ENCODE measurements around the gene RNF152.
A peak's percentile ranks its signal among the peaks of the same experiment; 100 is the strongest.

RNF152 gene

DNA sequence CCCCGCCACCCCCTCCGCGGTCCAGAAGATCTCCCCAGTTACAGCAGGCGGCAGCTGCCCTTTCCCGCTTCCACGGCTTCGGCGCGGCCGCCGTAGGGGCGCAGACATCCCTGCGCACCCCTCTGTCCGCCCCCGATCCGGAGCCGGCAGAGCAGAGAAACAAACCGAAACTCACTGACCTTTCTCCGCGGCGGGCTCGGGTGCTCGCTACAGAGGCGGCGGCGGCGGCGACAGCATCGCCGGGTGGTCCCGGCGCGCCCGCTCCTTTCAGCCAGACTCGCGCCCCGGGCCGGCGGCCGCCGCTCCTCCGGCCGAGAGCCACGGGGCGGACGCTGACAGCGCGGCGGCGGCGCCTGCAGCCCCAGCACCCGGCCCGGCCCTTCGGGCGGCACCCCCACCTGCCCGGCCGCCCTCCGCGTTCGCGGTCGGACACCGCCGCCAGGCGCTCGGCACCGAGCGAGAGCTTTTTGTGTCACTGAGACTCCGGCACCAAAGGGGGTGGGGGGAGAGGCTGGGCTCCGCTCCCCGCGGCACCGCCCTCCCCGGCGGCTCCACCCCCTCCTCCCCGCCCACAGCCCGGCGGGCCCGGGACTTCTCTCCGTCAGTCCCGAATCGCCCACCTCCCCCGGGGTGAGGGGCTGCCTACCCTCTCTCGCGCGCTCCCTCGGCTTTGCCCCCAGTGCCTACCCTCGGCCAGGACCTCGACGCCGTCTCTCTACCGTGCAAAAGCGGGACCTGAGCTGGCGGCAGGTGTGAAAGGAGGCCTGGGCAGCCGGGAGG is 1.4 kb upstream of the RNF152 start:
- DNase-seq, result peak; percentile 68 to 85 (median 73)

DNA sequence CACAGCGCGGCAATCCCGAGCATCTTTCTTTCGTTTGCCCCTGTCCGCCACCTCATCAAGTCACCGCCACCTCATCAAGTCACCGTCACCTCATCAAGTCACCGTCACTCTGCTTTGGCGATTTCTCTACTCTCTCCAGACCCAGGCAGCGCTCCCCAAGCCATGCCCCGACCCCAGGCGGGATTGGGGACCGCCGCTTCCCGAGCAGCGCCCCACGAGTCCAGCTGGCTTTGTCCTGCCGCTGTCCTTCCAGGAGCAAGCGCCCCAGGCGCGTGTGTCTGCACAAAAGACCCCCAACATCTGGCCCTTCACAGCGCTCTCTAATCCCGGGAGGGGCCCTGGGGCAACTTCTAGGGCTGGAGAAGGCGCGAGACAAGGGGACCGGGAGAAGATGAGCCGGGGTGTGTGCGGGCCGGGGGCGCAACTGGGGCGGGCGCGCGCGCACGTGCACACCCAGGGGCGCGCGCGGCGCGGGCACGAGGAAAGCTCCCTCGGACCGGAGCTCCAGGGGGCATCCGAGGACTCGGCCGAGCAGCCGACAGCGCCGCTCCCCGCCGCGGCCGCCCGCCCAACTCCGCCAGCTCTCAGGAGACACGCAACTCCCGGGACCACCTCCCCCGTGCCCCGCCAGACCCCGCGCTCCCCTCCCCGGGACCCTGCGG is 633 bp upstream of the RNF152 start:
- peak in 2 of 3 donors; percentile 17 to 48 for DNase-seq

DNA sequence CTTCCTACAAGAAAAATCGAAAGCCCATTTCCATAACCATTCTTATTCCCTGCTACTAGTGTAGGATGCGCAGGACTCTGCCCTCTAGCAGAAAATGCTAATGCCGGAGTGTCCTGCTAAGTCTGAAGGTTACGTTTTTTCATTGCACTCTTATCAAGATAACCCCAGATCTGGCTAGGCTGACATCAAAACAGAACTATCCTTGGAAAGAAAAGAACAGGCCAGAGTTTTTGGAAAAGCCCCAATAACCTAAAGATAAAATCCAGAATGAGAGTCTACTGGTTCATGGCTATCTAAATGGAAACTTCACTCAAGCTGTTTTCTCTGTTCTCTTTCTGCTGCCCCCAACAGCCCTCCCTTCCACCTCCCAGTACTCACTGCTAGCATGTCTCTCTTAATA is 913 bp downstream of the RNF152 start:
- no peak for DNase-seq

DNA sequence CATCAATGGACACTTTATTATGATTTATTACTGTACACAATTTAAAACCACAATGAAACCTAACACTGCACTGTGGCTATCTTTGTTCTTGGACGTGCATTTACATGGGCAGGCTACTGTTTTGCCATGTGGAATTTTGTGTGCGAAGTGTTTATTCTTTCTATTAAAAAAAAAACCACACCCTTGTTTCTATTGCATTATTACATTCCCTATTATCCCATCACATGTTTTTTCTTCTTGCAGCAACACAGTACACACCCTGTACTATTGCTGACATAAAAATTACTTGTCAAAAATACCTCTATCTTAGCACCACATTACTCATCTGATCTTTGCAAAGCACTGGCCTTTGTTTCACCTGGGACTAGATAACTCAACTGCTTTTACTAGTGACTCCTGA is 1.5 kb downstream of the RNF152 start:
- no peak for DNase-seq

DNA sequence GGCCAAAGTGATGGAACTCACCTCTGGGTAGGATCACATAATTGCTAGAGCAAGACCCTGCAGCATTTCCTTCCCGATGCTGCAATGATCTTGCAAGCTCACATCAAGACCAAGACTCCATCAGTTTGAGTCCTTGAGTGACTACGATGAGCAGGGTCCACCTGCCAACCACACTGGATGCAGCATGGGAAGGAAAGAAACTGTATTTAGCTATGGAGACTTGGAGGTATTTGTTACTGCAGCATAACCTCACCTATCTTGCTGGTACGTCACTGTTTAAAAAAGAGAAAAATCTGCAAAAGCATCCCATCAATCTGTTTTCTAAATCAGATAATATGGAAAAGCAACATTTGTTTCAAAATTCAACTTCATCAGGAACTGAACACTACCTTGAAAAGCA is 2.5 kb downstream of the RNF152 start:
- no peak for DNase-seq

DNA sequence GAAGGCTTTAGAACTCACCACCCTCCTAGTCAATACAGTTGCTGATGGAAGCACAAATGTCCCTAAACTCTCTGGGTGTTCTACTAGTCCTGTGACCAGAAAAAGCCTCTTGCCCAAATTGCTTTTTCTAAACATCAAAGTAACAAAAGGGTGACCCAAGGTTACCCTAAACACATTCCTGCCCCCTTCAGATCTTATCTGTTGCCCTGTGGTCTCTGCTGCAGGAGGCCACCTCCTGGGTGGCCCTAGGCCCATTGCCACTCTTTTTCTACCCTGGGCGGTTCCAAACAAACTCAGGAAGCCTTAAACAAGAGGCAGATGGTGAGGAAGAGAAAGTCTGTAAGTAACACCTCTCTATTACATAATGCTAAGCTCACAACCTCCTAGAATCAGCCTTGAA is 3.3 kb downstream of the RNF152 start:
- no peak for DNase-seq

DNA sequence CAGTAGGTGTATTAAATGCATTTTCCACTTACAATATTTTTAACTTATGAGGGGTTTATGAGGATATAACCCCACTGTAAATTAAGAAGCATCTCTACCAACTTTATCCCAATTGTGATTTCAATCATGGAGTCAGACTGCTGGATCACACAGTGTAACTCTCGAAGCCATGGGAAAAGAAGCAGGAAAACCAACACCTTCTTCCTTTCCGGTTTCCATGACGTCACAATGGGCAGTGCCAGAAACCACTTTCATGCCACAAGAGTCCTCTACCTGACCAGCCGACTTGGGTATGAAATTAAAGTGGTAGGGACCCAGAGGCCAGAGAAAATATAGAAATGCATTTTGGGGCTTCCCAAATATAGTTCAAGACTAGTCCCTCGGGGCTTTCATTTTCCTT is 4.2 kb downstream of the RNF152 start:
- DNase-seq, result no peak

DNA sequence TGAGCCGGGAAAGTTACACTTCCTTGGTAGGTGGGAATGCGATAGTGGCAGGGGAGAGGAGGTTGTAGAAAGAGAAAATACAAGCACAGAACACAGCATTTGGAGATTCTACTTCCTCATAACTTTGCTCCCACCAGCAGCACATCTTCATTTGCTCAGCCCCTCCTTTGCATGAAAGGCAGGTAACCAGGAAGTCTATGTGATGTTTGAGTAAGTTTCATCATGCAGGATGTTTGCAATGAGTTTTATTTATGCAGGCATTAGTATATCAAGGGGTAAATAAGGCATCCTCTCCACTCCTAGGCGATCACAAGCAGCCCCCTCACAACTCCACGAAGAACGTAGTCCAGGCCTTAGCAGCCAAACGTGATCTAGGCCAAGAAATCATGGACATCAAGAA is 5.0 kb downstream of the RNF152 start:
- no peak for DNase-seq

DNA sequence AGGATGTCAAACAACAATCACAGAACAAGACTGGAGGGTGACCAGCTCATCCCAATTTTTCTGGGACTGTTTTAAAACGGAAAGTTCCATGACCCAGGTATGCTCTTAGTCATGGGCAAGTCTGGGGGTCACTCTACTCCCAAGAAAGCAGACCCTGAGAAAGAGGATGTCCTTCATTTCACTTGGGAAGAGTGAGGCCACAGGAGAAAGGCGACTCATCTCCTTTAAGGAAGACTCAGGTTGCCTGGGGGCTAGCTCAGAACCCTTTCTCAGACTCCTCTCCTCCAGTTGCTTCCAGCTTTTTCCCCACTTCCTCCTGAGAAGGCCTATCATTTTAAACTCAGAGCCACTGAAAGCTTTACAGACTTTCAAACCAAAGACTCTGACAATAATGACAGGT is 9.3 kb downstream of the RNF152 start:
- DNase-seq, result no peak

DNA sequence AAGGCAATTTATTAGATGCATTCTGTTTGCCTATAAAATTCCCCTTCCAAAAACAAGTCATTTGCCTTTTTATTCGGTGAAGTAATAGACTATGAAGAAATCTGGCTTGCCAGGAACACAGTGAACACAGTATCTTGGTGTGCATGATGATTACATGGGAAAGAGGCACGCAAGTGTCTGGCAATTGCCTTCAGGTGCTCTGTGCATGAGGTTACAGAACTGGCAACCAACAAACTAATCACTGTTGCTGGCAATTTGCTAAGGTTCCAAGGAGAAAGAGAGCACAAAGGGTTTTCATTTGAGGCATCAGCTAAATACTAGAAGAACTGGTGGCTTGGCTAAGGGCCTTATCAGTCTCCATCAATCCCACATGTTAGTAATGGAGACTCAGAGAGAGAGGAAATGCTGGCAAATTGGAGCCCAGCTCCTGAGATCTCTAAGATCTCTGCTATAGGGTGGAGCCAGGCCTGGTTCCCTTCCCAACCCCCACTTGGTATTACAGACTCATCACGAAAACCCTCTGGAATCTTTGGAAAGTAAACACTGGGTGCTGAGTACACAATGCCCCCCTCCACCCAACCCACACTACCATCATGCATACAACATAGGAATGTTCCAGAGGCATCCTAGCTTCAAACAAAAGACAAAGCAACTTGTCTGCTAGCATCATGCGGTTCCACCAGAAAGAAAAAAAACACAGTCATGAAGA is 10.4 kb downstream of the RNF152 start:
- no peak for DNase-seq

DNA sequence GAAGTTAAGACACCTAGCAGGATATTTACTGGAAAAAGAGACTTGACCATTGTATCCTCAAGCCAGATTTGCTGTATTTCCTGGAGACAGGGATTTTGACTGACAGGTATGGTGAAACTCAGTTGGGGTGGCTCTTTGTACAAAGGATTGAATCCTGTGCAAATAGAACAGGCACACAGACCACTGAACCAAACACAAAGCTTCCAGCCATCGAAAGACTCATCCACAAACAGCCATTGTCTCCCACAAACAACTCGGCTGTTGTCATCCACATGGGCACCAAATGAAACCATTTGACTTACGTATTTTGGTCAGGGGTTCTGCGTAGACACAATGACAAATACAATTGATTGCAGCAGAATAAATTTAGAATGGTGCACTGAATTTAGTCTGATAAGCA is 15.9 kb downstream of the RNF152 start:
- no peak for DNase-seq

DNA sequence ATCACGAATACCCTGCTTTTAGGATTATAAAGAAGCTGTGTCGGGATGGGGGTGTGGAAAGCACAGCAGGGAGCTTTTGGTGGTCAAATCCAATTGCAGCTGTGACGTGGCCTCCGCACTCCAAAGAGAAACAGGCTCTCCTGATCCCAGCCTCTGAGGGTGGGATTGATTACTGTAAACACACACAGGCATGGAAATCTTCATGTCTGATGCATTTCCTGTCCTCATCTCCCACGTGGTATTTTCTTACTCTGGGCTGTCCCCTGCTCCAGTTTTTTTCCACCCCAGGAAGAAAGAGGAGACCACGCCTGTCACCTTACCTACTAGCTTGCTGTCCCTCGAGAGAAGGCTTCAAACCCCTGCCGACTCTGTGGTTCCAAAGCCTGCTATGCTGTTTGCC is 22.7 kb downstream of the RNF152 start:
- no peak for DNase-seq

DNA sequence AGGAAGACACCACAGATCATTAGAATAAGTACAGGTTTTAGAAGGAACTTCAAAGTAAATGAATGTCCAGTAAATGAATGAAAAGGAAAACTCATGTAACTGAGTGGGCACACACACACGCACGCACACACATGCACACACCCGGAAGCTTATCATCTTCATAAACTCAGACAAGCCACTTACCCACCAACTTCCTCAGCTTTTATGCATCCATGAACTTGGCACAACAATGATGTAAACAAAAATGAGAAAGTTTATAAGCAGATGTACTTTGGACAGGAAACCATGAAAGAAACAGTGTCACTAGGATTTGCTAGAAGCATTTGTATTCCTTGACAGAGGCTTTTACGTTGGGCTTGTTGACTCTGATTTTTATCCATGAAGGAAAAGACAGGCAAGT is 23.2 kb downstream of the RNF152 start:
- DNase-seq, result no peak

DNA sequence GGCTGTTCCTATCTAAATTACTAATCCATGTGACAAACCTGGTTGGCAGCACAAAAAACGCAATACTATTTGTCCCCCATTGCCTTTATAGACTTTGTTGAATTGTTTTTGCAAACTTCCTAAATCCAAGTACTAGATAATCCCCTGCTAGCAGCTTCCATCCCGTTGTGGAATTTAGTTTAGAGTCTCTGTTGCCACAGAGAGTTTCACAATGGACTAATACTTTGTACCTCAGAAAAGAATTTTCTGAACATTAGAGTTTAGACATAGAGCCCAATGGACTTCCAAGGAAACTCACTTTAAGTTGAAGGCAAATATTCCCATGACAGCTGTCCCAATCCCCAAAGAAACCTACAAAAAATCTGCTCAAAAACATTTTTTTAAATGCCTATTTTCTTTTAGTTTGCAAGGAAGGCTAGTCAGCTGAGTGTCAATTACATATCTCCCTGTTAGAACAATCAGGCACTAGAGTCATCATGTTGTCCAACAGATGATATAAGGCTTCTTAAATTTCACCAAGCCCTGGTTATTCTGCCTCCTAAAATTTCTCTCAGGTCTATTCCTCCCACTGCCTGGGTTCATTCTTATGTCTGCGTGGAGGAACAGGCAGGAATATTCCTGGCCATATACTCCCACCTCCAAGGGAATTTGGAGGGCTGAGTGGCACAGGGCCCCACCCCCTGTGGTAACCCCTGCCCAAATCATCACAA is 27.2 kb downstream of the RNF152 start:
- DNase-seq, result no peak

DNA sequence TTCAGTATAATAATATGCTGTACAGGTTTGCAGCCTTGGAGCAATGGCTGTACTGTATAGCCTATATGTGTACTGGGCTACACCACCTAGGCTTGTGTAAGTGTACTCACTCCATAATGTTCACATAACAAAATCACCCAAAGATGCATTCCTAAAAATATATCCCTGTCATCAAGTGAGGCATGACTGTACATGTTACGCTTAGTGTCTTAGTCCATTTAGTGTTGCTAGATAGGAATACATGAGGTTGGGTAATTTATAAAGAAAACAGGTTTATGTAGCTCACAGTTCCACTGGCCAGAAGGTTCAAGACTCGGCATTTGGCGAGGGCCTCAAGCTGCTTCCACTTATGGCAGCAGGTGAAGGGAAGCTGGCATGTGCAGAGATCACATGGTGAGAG is 31.4 kb downstream of the RNF152 start:
- no peak for DNase-seq

DNA sequence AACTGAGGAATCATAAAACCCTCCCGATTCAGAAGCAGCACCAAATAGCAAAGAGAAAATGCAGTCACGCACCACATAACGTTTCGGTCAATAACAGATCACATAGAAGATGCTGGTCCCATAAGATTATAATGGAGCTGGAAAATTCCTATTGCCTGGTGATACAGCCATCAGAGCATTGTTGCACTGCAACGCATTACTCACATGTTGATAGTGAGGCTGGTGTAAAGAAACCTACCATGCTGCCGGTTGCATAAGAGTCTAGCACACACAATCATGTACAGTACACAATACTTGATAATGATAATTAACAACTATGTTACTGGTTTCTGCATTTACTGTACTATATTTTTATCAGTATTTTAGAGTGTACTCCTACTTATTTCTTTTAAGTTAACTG is 32.5 kb downstream of the RNF152 start:
- DNase-seq, result no peak

DNA sequence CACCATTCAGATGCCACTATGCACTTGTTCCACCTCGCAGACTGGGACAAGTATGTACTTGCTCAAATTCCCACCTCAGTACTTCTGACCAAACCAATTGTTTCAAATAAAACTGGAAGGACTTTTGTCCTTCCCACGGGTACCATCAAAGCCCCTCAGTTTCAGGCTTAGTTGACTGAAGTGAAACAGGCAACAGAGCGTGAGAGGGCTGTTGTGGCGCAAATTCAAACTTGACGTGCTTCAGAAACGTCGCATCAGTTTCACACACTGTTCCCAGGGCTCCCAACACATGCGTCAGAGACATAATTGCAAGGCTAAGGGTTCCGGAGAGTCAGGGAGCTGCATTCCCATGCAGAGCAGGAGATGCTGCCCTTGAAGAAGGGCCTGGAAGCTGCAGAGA is 33.7 kb downstream of the RNF152 start:
- no peak for DNase-seq

DNA sequence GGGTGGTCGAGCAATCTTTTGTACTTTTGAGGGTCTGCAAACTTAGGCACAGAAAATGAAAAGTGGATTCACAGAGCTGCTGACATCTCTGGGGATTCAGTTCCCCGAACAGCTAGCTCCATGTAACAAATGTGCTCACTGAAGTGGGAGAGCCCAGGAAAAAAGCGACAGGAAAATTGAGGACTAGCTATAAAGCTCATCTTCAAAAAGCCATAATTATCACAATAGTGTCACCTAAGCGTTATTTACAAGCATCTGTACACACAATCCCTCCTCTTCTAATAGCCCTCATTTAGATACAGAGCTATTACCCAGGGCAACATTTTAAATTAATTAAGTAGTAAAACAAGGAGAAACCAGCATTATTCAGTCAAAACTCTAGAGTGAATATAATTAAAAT is 36.1 kb downstream of the RNF152 start:
- no peak for DNase-seq

DNA sequence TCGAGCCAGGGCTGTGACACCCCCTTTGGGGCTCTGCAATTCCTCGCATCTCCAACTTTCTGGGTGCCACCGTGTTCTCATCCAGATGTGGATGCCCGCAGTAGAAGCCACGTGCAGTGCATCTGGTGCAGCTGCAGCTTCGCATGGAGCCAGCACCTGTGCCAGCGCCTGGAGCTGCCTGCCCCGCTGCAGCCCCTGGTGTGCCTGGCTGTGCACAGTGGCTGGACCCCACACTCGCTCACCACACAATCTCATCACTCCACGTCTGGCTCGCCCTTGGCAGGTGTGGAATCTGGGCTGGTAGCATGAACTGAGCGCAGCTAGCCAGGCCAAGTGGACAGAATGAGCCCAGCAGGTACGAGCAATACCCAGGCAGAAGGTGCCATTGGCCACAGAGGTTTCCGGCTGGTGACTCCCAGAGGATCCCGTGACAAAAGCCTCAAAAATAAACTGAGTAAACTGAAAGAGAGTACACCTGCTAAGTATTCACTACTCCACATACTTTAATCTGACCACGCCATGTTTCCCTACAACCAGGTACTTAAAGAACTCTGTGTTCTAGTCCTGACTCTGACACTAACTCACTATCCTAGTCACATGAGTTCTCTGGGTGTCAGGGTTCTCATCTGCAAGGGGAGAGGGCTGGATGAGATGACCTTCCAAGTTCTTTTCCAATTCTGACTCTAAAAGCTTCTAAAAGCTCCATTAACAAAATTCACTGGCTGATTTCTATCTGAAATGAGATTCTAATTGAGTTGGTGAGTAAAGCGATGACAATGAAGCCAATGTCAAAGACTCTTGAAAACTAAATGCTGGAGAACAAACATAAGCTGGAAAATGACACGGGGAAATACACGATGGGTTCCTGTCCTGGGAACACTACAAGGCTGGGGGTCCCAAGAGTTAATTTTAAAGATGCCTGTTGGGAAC is 37.1 kb downstream of the RNF152 start:
- no peak for DNase-seq

DNA sequence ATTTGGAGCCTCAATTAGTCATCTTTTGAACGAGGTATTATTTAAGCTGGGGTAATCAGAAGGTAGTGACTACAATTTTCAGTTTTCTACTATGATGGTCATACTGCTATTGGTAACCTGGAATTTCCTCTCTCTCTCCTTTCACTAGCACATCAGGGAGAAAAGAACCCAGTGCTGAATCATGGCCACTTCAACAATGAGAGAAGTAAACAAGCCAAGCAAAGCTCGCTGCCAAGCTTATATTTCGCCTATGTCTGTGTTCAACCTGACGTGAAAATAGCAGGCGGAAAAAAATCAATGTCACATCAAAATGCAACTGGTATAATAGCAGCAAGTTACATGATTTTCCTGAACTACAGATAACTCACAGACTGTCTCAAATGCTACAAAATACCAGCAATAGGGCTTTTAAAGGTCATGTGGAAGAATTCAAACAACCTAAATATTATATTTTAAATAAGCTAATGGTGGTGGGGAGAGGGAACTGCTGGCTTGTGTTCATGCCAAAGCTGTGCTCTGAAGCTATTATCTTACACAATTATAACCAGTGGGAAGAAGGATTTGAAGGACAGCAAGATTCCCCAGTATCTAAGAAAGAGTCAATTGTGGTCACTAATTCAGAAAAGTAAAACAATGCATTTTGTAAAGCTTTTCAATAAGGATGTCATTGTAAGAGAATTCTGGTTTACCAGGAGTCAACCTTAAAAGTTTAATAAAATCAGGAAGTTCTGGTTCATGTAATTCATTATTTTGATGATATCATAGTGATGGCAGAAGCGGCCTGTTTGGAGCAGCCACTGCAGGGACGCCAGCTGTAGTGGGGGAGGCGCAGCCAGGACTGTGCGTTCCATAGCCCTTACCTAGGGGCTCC is 38.0 kb downstream of the RNF152 start:
- DNase-seq, result peak in 2 of 3 donors; percentile 16 to 19

DNA sequence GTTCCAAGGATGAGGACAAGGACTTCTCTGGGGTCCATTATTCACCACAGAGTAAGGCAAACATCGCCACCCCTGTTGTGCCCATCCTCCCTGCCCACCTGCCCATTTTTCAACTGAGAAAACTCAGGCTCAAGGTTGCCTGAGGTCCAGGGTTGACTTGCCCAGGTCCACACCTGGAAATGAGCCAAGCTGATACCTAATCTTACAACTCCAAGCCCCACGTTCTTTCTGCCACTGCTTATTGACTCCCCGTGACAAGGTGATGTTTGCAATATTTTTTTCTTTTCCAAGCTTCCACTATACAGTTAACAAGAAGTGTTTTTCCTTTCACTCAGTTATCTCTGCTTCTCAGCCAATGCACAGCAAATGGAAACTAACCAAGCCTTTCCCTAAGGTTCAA is 39.0 kb downstream of the RNF152 start:
- no peak for DNase-seq
